Heart right ventricle (tissue), 16 donors: ENCODE data around the gene AP3S2. TPM values are rescaled to one million over a fixed set of nuclear protein-coding genes. Genes with fewer than 3 reads are reported as not detected.
"Not testable (repeated sequence)": the region's sequence is repeated elsewhere in the genome, so short reads cannot be mapped to it uniquely, and the experiment has no call there.

Experiments used
- ATAC-seq, 8 donors: fragments of 200-7000 bp; cut with Tn5 transposase; one replicate each; pipeline ENCODE4 v1.9.1; 2020; ENCODE audit warnings: mild to moderate bottlenecking in 8 of 8, moderate library complexity in 8 of 8, moderate number of reproducible peaks in 1 of 8
- DNase-seq, 2 donors: peaks; one replicate each; pipeline ENCODE4 v3.0.0-alpha.2; 2020
- H3K27ac ChIP-seq, 10 donors: fragments of 200-600 bp; sonication (generic) in 2 of 10; one replicate each; pipeline versions ENCODE4 v1.5.0 to v1.8.0; 2020 to 2022; ENCODE audit warnings: mild to moderate bottlenecking in 3 of 10
- H3K27me3 ChIP-seq, 7 donors: fragments of 200-600 bp; one replicate each; pipeline ENCODE4 v1.8.0; 2021 to 2022; ENCODE audit warnings: mild to moderate bottlenecking in 2 of 7
- H3K36me3 ChIP-seq, 9 donors: fragments of 200-600 bp; sonication (generic) in 1 of 9; one replicate each; pipeline versions ENCODE4 v1.5.0 to v1.8.0; 2020 to 2022; ENCODE audit warnings: mild to moderate bottlenecking in 2 of 9
- H3K4me1 ChIP-seq, 9 donors: fragments of 200-600 bp; sonication (generic) in 1 of 9; one replicate each; pipeline versions ENCODE4 v1.5.0 to v1.8.0; 2020 to 2022; ENCODE audit warnings: mild to moderate bottlenecking in 4 of 9
- H3K4me3 ChIP-seq, 10 donors: fragments of 200-600 bp; sonication (generic) in 2 of 10; one replicate each; pipeline versions ENCODE4 v1.5.0 to v1.8.0; 2020 to 2022; ENCODE audit warnings: mild to moderate bottlenecking in 7 of 10, moderate library complexity in 2 of 10
- H3K9me3 ChIP-seq, 11 donors: fragments of 200-600 bp in 10 of 11; sonication (generic) in 2 of 11; one replicate each; pipeline versions ENCODE4 v1.5.0 to v1.8.0; 2013 to 2022; ENCODE audit warnings: mild to moderate bottlenecking in 2 of 11, control low read depth in 1 of 11, moderate library complexity in 1 of 11
- WGBS, 2 donors: extraction: QIAGEN DNeasy Blood & Tissue Kit; methylation state at CpG; one replicate each; pipeline ENCODE4 v1.1.7; 2013; ENCODE audit warnings: inconsistent platforms in 1 of 2; 5-methylcytosine and 5-hydroxymethylcytosine counted together
- intact Hi-C, 10 donors: fragments of 100-400 bp; cut with DNase I; formaldehyde crosslinking; loops; one replicate each; pipeline versions ENCODE4 v1.11.1 to v1.14.2; 2022
- polyA plus RNA-seq, 2 donors: library from polyadenylated mRNA; stranded (reverse); fragments of 200-250 nt; gene quantifications; one replicate each; pipeline ENCODE4 v1.2.3, GENCODE V29; 2013
- total RNA-seq, 10 donors: library from RNA; stranded (reverse); fragmentation: NEBNext Ultra II Directional in 3 of 10; extraction: Animal tissue kit (Norgen Biotek cat#: 25700) in 3 of 10; gene quantifications; one replicate each; pipeline versions ENCODE4 v1.2.1 to v1.2.4, GENCODE V29; 2021 to 2023
- TF ChIP-seq, protein P1 (sequence below), 9 donors: fragments of 200-600 bp; sonication (generic) in 2 of 9; IDR thresholded peaks; one replicate each; pipeline versions ENCODE4 v1.5.0 to v1.8.0; 2021 to 2022; ENCODE audit warnings: antibody characterized with exemption in 9 of 9, mild to moderate bottlenecking in 5 of 9, moderate library complexity in 1 of 9
- donor health status: Arrhythmogenic right ventricular cardiomyopathy.
- donor health status: ischemic (EF 13 %, LVEDD 7.1; RV severe dilation, severe dysfunction).
- donor health status: healthy with polysubstance abuse.
- donor health status: DM: no; HTN: yes; CAD: no.
- donor health status: DM: no; HTN: no; CAD: no.
- donor health status: ischemic (EF 25% LVEDD 6.9; RV normal size, moderate dysfunction).
- donor health status: ischemic (EF 25% LVEDD 5.7; RV mildly dilated, moderate dysfunction).
- donor health status: healthy.
- donor health status: DM: yes; HTN: yes; CAD: no.
- donor health status: Ischemic cardiomyopathy.
- donor health status: ischemic (EF 35%, LVEDD 5.7; RV mildly dilated, moderate dysfunction).
- donor health status: nonischemic (EF 11% LVEDD 7.7; RV severe dilation, severe dysfunction).
- donor health status: DM: yes; HTN: yes; CAD: no.
- donor health status: PGD.
- donor health status: ischemic (EF 29% LVEDD 5.4; RV normal size, mild dysfunction).
- donor health status: nonischemic (EF 23%, LVEDD 6.1; RV moderate dilation, normal function).

The AP3S2 gene
- total and polyA plus RNA-seq, 12 donors = 16.8 to 55.5 (median 45.5) TPM

DNA sequence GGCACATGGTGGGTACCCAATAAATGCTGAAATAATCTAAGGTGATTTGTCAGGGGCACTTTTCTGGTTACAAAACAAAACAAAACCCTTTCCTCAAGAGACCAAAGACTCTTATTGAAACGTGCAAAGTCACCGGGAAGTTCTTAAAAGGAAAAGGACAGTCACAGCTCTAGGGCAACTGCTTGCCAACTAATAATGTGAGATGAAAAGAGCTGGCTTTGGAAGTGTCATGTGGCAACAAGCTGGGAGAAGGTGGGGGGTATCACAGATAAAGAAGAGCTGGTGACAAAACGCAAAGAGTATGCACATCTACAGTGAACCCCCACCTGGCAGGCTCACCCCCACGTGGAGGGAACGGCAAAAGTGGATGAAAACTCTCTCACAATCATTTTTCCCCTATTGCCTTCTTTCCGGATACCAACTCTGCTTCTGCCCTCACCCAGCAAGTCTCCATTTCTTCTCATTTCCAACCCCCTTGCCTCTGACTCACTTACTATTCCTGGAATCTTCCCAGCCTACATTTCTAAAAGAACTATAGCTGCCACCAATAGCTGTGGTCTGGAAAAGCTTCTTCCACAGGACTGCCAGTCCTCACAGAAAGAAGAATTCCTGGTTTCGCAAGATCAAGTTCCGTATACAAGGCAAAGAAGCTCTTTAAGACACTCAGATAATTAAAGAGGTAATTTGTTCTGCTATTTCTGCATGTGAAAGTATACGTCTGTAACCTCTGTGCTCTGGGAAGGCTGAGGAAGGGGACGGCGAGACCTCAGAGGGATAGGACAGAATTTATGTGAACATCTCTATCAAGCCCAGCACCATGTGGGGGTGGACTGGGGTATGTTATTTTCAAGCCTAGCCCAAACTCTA is 57.3 kb downstream of the AP3S2 start:
- DNase-seq (no peak), ATAC-seq (peak; percentile 43 to 72 (median 58))
- Histone ChIP-seq H3K36me3 (peaks cover 0 to 91% (median 25%) of the 10 kb centered on the region in 9 donors), H3K4me1 (peaks cover 0 to 65% (median 12%) of the 10 kb centered on the region in 9 donors), H3K27me3 (no peaks in the 10 kb centered on the region), H3K9me3 (no peaks in the 10 kb centered on the region), H3K27ac (peak overlapping the region in 7 of 10 donors; percentile 7 to 83 (median 54)), H3K4me3 (no peak overlapping the region)
- 58 to 61% methylated on average over 11 of the region's 11 CpGs for WGBS, 2 donors
- intact Hi-C loops = loop anchor here in 1 of 10 donors (10.0 kb wide), 1 partner anchor 72 kb away; no protein-coding TSS in a partner anchor
- TF ChIP-seq, protein P1, sequence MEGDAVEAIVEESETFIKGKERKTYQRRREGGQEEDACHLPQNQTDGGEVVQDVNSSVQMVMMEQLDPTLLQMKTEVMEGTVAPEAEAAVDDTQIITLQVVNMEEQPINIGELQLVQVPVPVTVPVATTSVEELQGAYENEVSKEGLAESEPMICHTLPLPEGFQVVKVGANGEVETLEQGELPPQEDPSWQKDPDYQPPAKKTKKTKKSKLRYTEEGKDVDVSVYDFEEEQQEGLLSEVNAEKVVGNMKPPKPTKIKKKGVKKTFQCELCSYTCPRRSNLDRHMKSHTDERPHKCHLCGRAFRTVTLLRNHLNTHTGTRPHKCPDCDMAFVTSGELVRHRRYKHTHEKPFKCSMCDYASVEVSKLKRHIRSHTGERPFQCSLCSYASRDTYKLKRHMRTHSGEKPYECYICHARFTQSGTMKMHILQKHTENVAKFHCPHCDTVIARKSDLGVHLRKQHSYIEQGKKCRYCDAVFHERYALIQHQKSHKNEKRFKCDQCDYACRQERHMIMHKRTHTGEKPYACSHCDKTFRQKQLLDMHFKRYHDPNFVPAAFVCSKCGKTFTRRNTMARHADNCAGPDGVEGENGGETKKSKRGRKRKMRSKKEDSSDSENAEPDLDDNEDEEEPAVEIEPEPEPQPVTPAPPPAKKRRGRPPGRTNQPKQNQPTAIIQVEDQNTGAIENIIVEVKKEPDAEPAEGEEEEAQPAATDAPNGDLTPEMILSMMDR (IDR thresholded peaks at IDR 0.05) = no peak

DNA sequence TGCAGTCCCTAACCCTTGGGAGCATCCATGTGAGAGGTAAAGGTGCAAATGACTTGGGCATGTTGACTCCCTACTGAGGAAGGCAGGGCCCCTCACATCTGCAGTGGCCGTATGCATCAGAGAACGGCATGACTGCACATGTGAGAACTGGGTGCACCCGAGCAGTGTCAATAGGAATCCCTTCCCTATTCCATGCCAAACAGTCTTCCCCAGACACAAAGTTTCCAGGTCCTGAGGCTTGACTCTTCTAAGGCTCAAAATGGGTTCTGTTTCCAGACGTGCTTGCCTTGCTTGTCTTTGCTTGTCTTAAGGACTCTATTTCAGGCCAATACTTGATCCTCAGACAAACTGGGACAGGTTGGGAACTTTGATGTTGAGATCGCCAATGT is 58.6 kb downstream of the AP3S2 start:
- H3K36me3 ChIP-seq = peaks cover 0 to 78% (median 25%) of the 10 kb centered on the region in 9 donors
- TF ChIP-seq, protein P1 (IDR thresholded peaks at IDR 0.05) = no peak
- intact Hi-C loops = loop anchor here in 1 of 10 donors (10.0 kb wide), 1 partner anchor 70 kb away; no protein-coding TSS in a partner anchor
- no peak overlapping the region for H3K4me3 ChIP-seq
- no peak for DNase-seq
- H3K4me1 ChIP-seq = peaks cover 0 to 58% (median 12%) of the 10 kb centered on the region in 9 donors
- peak overlapping the region in 1 of 10 donors; percentile 40 for H3K27ac ChIP-seq
- no peaks in the 10 kb centered on the region for H3K9me3 ChIP-seq
- WGBS, 2 donors = 94% methylated on average over 5 of the region's 5 CpGs
- no peak for ATAC-seq
- no peaks in the 10 kb centered on the region for H3K27me3 ChIP-seq

DNA sequence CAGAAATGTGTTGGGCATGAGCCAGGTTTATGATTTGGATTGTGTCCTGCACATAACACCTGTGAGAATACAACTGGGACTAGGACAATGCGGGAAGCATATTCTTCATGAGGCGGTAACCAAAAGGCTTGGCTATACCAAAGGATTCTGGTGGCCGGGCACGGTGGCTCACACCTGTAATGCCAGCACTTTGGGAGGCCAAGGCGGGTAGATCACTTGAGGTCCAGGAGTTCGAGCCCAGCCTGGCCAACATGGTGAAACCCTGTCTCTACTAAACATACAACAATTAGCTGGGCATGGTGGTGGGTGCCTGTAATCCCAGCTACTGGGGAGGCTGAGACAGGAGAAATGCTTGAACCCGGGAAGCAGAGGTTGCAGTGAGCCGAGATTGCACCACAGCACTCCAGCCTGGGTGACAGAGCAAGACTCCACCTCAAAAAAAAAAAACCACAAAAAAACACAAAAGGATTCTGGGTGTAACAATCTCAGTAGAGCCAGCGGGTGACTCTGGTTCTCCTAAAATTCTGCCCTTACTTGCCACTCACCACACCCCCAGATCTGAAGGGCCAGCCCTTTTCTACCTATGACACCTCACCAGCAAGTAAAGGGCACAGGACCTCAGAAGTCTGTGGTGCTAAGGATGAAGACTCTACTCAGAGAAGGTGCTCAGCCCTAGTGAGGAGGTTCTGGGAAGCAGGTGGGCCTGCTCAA is 59.2 kb downstream of the AP3S2 start:
- whole genome bisulfite sequencing, 2 donors = 93 to 94% methylated on average over 9 of the region's 9 CpGs
- intact Hi-C loops = loop anchor here in 1 of 10 donors (10.0 kb wide), 1 partner anchor 70 kb away; no protein-coding TSS in a partner anchor

DNA sequence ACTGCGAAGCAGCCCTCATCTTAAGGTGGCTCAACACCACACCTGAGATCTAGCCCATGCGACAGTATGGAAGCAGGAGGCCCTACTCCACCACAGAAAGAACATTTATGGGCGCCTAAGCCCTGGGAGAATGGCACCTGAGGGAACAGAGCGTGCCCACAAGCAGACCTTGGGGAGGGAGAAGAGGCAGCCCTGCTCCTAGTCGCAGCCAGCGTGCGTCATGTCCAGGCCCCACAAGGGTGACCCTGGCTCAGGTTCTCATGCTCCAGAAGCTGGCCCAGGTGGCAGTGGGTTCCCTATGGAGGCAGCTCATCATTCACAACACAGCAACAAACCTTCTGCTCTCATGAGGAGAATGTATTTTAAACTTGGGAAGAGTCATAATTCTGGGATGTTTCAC is 59.8 kb downstream of the AP3S2 start:
- 97 to 98% methylated on average over 7 of the region's 7 CpGs for WGBS, 2 donors
- intact Hi-C loops = loop anchor here in 1 of 10 donors (10.0 kb wide), 1 partner anchor 69 kb away; no protein-coding TSS in a partner anchor

More for the DNA sequence above, 59.2 kb downstream of the AP3S2 start:
- H3K9me3 ChIP-seq, ATAC-seq, H3K4me3 ChIP-seq, H3K27me3 ChIP-seq, DNase-seq: not testable (repeated sequence)
- Histone ChIP-seq H3K4me1 (peaks cover 0 to 56% (median 12%) of the 10 kb centered on the region in 9 donors), H3K36me3 (peaks cover 0 to 72% (median 25%) of the 10 kb centered on the region in 9 donors), H3K27ac (peak overlapping the region in 1 of 10 donors; percentile 40)

More for the DNA sequence above, 59.8 kb downstream of the AP3S2 start:
- no peak overlapping the region for H3K27ac ChIP-seq
- TF ChIP-seq, protein P1 (IDR thresholded peaks at IDR 0.05) = no peak
- H3K4me1 ChIP-seq = peaks cover 0 to 58% (median 12%) of the 10 kb centered on the region in 9 donors
- DNase-seq = no peak
- H3K9me3 ChIP-seq = no peaks in the 10 kb centered on the region
- ATAC-seq = no peak
- H3K36me3 ChIP-seq = peaks cover 0 to 67% (median 25%) of the 10 kb centered on the region in 9 donors
- H3K27me3 ChIP-seq = no peaks in the 10 kb centered on the region
- no peak overlapping the region for H3K4me3 ChIP-seq
